ENCODE data around the gene NFX1.
"Not testable (repeated sequence)": the region's sequence is repeated elsewhere in the genome, so short reads cannot be mapped to it uniquely, and the experiment has no call there.

Gene NFX1

DNA sequence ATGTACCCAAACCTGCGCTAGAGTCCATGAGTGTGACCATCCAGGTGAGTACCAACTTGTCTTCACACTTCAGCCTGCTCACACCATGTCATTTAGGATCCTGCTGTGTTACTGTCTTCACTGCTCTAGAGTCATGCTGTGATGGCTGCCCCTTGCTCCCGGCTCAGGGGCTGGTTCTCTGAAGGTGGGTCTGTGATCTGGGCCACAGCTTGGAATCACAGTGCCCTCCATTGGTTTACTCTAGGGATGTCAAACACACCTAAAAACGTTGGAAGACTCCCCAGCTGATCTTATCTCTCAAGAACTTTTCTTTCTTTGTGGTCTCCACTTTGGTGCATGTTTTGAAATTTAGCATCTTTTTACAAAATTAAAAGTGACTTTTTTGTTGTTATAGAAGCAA lies 53.8 kb downstream of the NFX1 start:
- Histone ChIP-seq H3K9me3 (ENCODE audit: low read length) (no peaks in the 10 kb centered on the region), H3K4me3 (ENCODE audit: low read depth in 1 of 2, low read length in 2 of 2) (no peak overlapping the region), H3K4me1 (ENCODE audit: insufficient read depth, low read length) (peaks cover 12% of the 10 kb centered on the region), H3K9ac (ENCODE audit: low read length) (no peak overlapping the region), H3K27me3 (ENCODE audit: control insufficient read depth in 1 of 2, insufficient read depth in 2 of 2, low read length in 2 of 2) (no peaks in the 10 kb centered on the region), H3K36me3 (ENCODE audit: insufficient read depth, low read length) (peaks cover 33% of the 10 kb centered on the region), H3K27ac (ENCODE audit: low read depth, low read length) (no peak overlapping the region)

DNA sequence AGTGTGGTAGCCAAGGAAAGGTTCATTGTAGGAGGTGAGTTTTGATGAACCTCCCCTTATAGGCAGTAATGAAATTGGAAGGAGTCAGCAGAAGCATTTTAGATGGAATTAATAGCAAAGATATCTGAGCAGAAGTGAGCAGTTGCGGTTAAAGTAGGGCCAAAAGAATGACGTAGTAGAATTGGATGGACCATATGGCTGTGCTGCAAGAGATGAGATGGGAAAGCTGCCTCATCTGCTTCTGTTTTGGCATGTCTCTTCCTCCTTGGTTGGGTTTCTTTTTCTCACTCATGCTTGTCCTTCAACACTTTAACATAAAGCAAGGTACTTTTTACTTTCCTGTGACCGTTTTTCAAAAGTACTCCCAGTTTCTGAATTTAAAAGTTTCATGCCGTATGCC lies 56.2 kb downstream of the NFX1 start:
- Histone ChIP-seq H3K9ac (ENCODE audit: low read length) (no peak overlapping the region), H3K27me3 (ENCODE audit: control insufficient read depth in 1 of 2, insufficient read depth in 2 of 2, low read length in 2 of 2) (no peaks in the 10 kb centered on the region), H3K9me3 (ENCODE audit: low read length) (no peaks in the 10 kb centered on the region), H3K27ac (ENCODE audit: low read depth, low read length) (peak overlapping the region; percentile 40), H3K4me1 (ENCODE audit: insufficient read depth, low read length) (peaks cover 31% of the 10 kb centered on the region), H3K4me3 (ENCODE audit: low read depth in 1 of 2, low read length in 2 of 2) (no peak overlapping the region), H3K36me3 (ENCODE audit: insufficient read depth, low read length) (peaks cover 17% of the 10 kb centered on the region)

GRCh38 chr9:33348998-33349397 lies 58.7 kb downstream of the NFX1 start:
- no peaks in the 10 kb centered on the region for H3K27me3 ChIP-seq (ENCODE audit: control insufficient read depth in 1 of 2, insufficient read depth in 2 of 2, low read length in 2 of 2)
- H3K4me3 ChIP-seq (ENCODE audit: low read depth in 1 of 2, low read length in 2 of 2) = no peak overlapping the region
- H3K9ac ChIP-seq (ENCODE audit: low read length) = no peak overlapping the region
- peaks cover 43% of the 10 kb centered on the region for H3K4me1 ChIP-seq (ENCODE audit: insufficient read depth, low read length)
- H3K27ac ChIP-seq (ENCODE audit: low read depth, low read length) = no peak overlapping the region
- H3K9me3 ChIP-seq (ENCODE audit: low read length) = no peaks in the 10 kb centered on the region
- peaks cover 14% of the 10 kb centered on the region for H3K36me3 ChIP-seq (ENCODE audit: insufficient read depth, low read length)

DNA sequence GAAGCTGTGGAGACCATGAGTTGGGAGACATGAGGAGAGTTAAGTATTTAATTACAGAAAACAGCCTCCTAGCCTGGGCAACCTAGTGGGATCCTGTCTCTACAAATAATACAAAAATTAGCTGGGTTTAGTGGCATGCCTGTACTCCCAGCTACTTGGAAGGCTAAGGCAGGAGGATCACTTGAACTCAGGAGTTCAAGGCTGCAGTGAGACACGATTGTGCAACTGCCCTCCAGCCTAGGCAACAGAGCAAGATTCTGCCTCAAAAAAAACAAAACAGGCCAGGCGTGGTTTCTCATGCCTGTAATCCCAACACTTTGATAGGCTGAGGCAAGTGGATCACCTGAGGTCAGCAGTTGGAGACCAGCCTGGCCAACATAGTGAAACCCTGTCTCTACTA lies 59.4 kb downstream of the NFX1 start:
- Histone ChIP-seq H3K9ac (ENCODE audit: low read length) (no peak overlapping the region), H3K36me3 (ENCODE audit: insufficient read depth, low read length) (peaks cover 15% of the 10 kb centered on the region), H3K27ac (ENCODE audit: low read depth, low read length) (peak overlapping the region; percentile 35), H3K4me3 (ENCODE audit: low read depth in 1 of 2, low read length in 2 of 2) (no peak overlapping the region), H3K27me3 (ENCODE audit: control insufficient read depth in 1 of 2, insufficient read depth in 2 of 2, low read length in 2 of 2) (no peaks in the 10 kb centered on the region), H3K9me3 (ENCODE audit: low read length) (no peaks in the 10 kb centered on the region), H3K4me1 (ENCODE audit: insufficient read depth, low read length) (peaks cover 43% of the 10 kb centered on the region)

- Histone ChIP-seq H3K4me1 (ENCODE audit: insufficient read depth, low read length) (peaks cover 43% of the 10 kb centered on the region), H3K4me3 (ENCODE audit: low read depth in 1 of 2, low read length in 2 of 2) (no peak overlapping the region), H3K9me3 (ENCODE audit: low read length) (no peaks in the 10 kb centered on the region), H3K36me3 (ENCODE audit: insufficient read depth, low read length) (peaks cover 19% of the 10 kb centered on the region), H3K27me3 (ENCODE audit: control insufficient read depth in 1 of 2, insufficient read depth in 2 of 2, low read length in 2 of 2) (no peaks in the 10 kb centered on the region), H3K9ac (ENCODE audit: low read length) (no peak overlapping the region), H3K27ac (ENCODE audit: low read depth, low read length) (peak overlapping the region; percentile 69)
Observed at GRCh38 chr9:33350310-33350709, 60.0 kb downstream of the NFX1 start.

GRCh38 chr9:33351547-33351946 lies 61.2 kb downstream of the NFX1 start:
- Histone ChIP-seq H3K9me3 (ENCODE audit: low read length) (no peaks in the 10 kb centered on the region), H3K9ac (ENCODE audit: low read length) (no peak overlapping the region), H3K27me3 (ENCODE audit: control insufficient read depth in 1 of 2, insufficient read depth in 2 of 2, low read length in 2 of 2) (no peaks in the 10 kb centered on the region), H3K27ac (ENCODE audit: low read depth, low read length) (no peak overlapping the region), H3K4me1 (ENCODE audit: insufficient read depth, low read length) (peaks cover 37% of the 10 kb centered on the region), H3K36me3 (ENCODE audit: insufficient read depth, low read length) (peaks cover 14% of the 10 kb centered on the region), H3K4me3 (ENCODE audit: low read depth in 1 of 2, low read length in 2 of 2) (no peak overlapping the region)

DNA sequence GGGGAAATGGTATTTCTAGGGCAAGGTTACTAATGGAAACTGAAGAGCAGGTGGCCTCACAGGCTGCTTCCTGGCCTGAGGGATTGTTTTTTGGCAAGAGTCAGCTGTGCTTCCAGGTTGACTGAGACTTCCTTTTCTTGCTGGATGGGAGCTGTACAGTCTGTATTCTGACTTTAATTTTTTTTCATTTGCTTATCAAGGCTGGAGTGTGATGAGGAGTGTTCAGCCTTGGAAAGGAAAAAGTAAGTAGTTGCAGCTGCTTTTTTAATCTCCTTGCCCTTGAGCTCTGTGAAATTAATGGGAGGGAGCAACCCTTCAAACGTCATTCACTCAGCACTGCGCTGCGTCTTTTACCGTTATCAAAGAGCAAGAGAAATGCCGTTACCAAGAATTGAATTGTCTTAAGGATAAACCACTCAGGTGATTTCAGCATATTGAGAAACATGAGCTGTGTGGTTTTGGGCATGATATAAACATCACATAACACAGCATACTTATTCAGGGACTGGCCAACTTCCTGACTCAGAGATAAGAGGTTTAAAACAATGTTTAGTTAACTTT lies 64.4 kb downstream of the NFX1 start:
- peaks cover 28% of the 10 kb centered on the region for H3K4me1 ChIP-seq (ENCODE audit: insufficient read depth, low read length)
- H3K9me3 ChIP-seq (ENCODE audit: low read length) = no peaks in the 10 kb centered on the region
- H3K4me3 ChIP-seq (ENCODE audit: low read depth in 1 of 2, low read length in 2 of 2) = no peak overlapping the region
- peaks cover 14% of the 10 kb centered on the region for H3K36me3 ChIP-seq (ENCODE audit: insufficient read depth, low read length)
- H3K27ac ChIP-seq (ENCODE audit: low read depth, low read length) = no peak overlapping the region
- H3K9ac ChIP-seq (ENCODE audit: low read length) = no peak overlapping the region
- H3K27me3 ChIP-seq (ENCODE audit: control insufficient read depth in 1 of 2, insufficient read depth in 2 of 2, low read length in 2 of 2) = no peaks in the 10 kb centered on the region

- Histone ChIP-seq H3K36me3 (ENCODE audit: insufficient read depth, low read length) (peaks cover 14% of the 10 kb centered on the region), H3K4me1 (ENCODE audit: insufficient read depth, low read length) (peaks cover 18% of the 10 kb centered on the region), H3K9ac (ENCODE audit: low read length) (no peak overlapping the region), H3K27me3 (ENCODE audit: control insufficient read depth in 1 of 2, insufficient read depth in 2 of 2, low read length in 2 of 2) (no peaks in the 10 kb centered on the region), H3K4me3 (ENCODE audit: low read depth in 1 of 2, low read length in 2 of 2) (no peak overlapping the region), H3K9me3 (ENCODE audit: low read length) (no peaks in the 10 kb centered on the region), H3K27ac (ENCODE audit: low read depth, low read length) (no peak overlapping the region)
Observed at GRCh38 chr9:33355933-33356332, 65.6 kb downstream of the NFX1 start.

DNA sequence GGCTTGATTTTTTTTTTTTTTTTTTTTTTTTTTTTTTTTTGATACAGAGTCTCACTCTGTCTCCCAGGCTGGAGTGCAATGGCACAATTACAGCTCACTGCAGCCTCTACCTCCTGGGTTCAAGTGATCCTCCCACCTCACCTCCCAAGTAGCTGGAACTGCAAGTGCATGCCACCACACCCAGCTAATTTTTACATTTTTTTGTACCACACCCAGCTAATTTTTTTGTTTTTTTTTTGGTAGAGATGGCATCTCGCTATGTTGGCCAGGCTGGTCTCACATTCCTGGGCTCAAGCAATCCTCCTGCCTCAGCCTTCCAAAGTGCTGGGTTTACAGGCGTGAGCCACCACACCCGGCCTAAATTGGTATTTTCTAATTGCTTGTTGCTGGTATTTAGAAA lies 68.3 kb downstream of the NFX1 start:
- H3K36me3 ChIP-seq (ENCODE audit: insufficient read depth, low read length) = peaks cover 14% of the 10 kb centered on the region
- not testable (repeated sequence) for H3K9ac ChIP-seq (ENCODE audit: low read length); H3K27me3 ChIP-seq (ENCODE audit: control insufficient read depth in 1 of 2, insufficient read depth in 2 of 2, low read length in 2 of 2); H3K4me3 ChIP-seq (ENCODE audit: low read depth in 1 of 2, low read length in 2 of 2); H3K4me1 ChIP-seq (ENCODE audit: insufficient read depth, low read length); H3K27ac ChIP-seq (ENCODE audit: low read depth, low read length); H3K9me3 ChIP-seq (ENCODE audit: low read length)

GRCh38 chr9:33364127-33364526 lies 73.8 kb downstream of the NFX1 start:
- Histone ChIP-seq H3K27me3 (ENCODE audit: control insufficient read depth in 1 of 2, insufficient read depth in 2 of 2, low read length in 2 of 2) (no peaks in the 10 kb centered on the region), H3K9ac (ENCODE audit: low read length) (no peak overlapping the region), H3K9me3 (ENCODE audit: low read length) (no peaks in the 10 kb centered on the region), H3K4me1 (ENCODE audit: insufficient read depth, low read length) (no peaks in the 10 kb centered on the region), H3K4me3 (ENCODE audit: low read depth in 1 of 2, low read length in 2 of 2) (no peak overlapping the region), H3K36me3 (ENCODE audit: insufficient read depth, low read length) (peaks cover 36% of the 10 kb centered on the region), H3K27ac (ENCODE audit: low read depth, low read length) (no peak overlapping the region)

DNA sequence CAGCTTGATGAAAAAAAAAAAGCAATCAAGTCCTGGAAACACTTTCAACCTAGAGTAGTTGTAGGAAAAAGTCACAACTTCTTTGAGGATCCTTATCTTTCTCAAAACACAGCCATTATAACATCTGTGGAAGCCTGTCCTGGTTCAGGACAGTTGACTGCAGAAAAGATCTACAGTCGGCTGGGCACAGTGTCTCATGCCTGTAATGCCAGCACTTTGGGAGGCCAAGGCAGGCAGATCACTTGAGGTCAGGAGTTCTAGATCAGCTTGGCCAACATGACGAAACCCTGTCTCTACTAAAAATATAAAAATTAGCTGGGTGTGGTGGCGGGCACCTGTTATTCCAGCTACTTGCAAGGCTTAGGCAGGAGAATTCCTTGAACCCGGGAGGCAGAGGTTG lies 74.5 kb downstream of the NFX1 start:
- not testable (repeated sequence) for H3K4me3 ChIP-seq (ENCODE audit: low read depth in 1 of 2, low read length in 2 of 2); H3K27ac ChIP-seq (ENCODE audit: low read depth, low read length); H3K9me3 ChIP-seq (ENCODE audit: low read length); H3K4me1 ChIP-seq (ENCODE audit: insufficient read depth, low read length); H3K27me3 ChIP-seq (ENCODE audit: control insufficient read depth in 1 of 2, insufficient read depth in 2 of 2, low read length in 2 of 2); H3K9ac ChIP-seq (ENCODE audit: low read length)
- peaks cover 37% of the 10 kb centered on the region for H3K36me3 ChIP-seq (ENCODE audit: insufficient read depth, low read length)

- Histone ChIP-seq H3K9ac (ENCODE audit: low read length) (no peak overlapping the region), H3K27me3 (ENCODE audit: control insufficient read depth in 1 of 2, insufficient read depth in 2 of 2, low read length in 2 of 2) (no peaks in the 10 kb centered on the region), H3K4me1 (ENCODE audit: insufficient read depth, low read length) (no peaks in the 10 kb centered on the region), H3K36me3 (ENCODE audit: insufficient read depth, low read length) (peaks cover 56% of the 10 kb centered on the region), H3K27ac (ENCODE audit: low read depth, low read length) (no peak overlapping the region), H3K4me3 (ENCODE audit: low read depth in 1 of 2, low read length in 2 of 2) (no peak overlapping the region), H3K9me3 (ENCODE audit: low read length) (no peaks in the 10 kb centered on the region)
Observed at GRCh38 chr9:33366979-33367480, 76.7 kb downstream of the NFX1 start.
